ENCODE results near the gene SLC25A21. TPM values are rescaled to one million over a fixed set of nuclear protein-coding genes. Genes with fewer than 3 reads are reported as not detected.

Gene SLC25A21
- total and polyA plus RNA-seq, 9 donors: 0.85 to 3.3 (median 1.1) TPM

- Histone ChIP-seq H3K27me3 (ENCODE audit: control insufficient read depth, insufficient read depth, low read length) (peaks cover 86% of the 10 kb centered on the region), H3K36me3 (ENCODE audit: control insufficient read depth, insufficient read depth, low read length) (no peaks in the 10 kb centered on the region), H3K4me1 (ENCODE audit: control insufficient read depth, insufficient read depth, low read length) (peaks cover 34% of the 10 kb centered on the region), H3K4me3 (ENCODE audit: low read length) (peak overlapping the region; percentile 46), H3K9me3 (replicated peaks; ENCODE audit: control insufficient read depth, low read depth, low read length) (no peaks in the 10 kb centered on the region), H3K27ac (ENCODE audit: low read length) (no peak overlapping the region)
- DNase-seq: peak; percentile 70
- under 1% methylated on average over 37 of the region's 39 CpGs for WGBS (ENCODE audit: insufficient coverage)
These were observed 508.7 kb downstream of the SLC25A21 start for GRCh38 chr14:36663404-36664321.

- Histone ChIP-seq H3K36me3 (ENCODE audit: control insufficient read depth, insufficient read depth, low read length) (no peaks in the 10 kb centered on the region), H3K4me1 (ENCODE audit: control insufficient read depth, insufficient read depth, low read length) (peaks cover 42% of the 10 kb centered on the region), H3K9me3 (replicated peaks; ENCODE audit: control insufficient read depth, low read depth, low read length) (no peaks in the 10 kb centered on the region), H3K27me3 (ENCODE audit: control insufficient read depth, insufficient read depth, low read length) (peaks cover 89% of the 10 kb centered on the region), H3K27ac (ENCODE audit: low read length) (no peak overlapping the region), H3K4me3 (ENCODE audit: low read length) (peak overlapping the region; percentile 46)
- no peak for DNase-seq
- 2% methylated on average over 63 of the region's 71 CpGs for WGBS (ENCODE audit: insufficient coverage)
These were observed 509.6 kb downstream of the SLC25A21 start for GRCh38 chr14:36662543-36663403.

GRCh38 chr14:36662258-36662542 lies 510.2 kb downstream of the SLC25A21 start:
- Histone ChIP-seq H3K36me3 (ENCODE audit: control insufficient read depth, insufficient read depth, low read length) (no peaks in the 10 kb centered on the region), H3K27me3 (ENCODE audit: control insufficient read depth, insufficient read depth, low read length) (peaks cover 93% of the 10 kb centered on the region), H3K9me3 (replicated peaks; ENCODE audit: control insufficient read depth, low read depth, low read length) (no peaks in the 10 kb centered on the region), H3K27ac (ENCODE audit: low read length) (no peak overlapping the region), H3K4me3 (ENCODE audit: low read length) (peak overlapping the region; percentile 46), H3K4me1 (ENCODE audit: control insufficient read depth, insufficient read depth, low read length) (peaks cover 46% of the 10 kb centered on the region)
- DNase-seq: no peak
- 0% methylated on average over 1 of the region's 11 CpGs for WGBS (ENCODE audit: insufficient coverage)

- Histone ChIP-seq H3K27me3 (ENCODE audit: control insufficient read depth, insufficient read depth, low read length) (peaks cover 93% of the 10 kb centered on the region), H3K4me1 (ENCODE audit: control insufficient read depth, insufficient read depth, low read length) (peaks cover 47% of the 10 kb centered on the region), H3K4me3 (ENCODE audit: low read length) (peak within 1 kb of the TSS; percentile 46), H3K27ac (ENCODE audit: low read length) (no peak within 1 kb of the TSS), H3K9me3 (replicated peaks; ENCODE audit: control insufficient read depth, low read depth, low read length) (no peaks in the 10 kb centered on the region), H3K36me3 (ENCODE audit: control insufficient read depth, insufficient read depth, low read length) (no peaks in the 10 kb centered on the region)
- peak; percentile 92 for DNase-seq
- WGBS (ENCODE audit: insufficient coverage): under 1% methylated on average over 26 of the region's 44 CpGs
These were observed 510.7 kb downstream of the SLC25A21 start, which contains the start of gene PAX9 for GRCh38 chr14:36661506-36662257. Gene PAX9 (plus strand): TSS chr14:36661860. CDS start chr14:36662090, 230 bp downstream.

GRCh38 chr14:36660736-36661505 lies 511.5 kb downstream of the SLC25A21 start:
- H3K4me1 ChIP-seq (ENCODE audit: control insufficient read depth, insufficient read depth, low read length): peaks cover 53% of the 10 kb centered on the region
- 6% methylated on average over 29 of the region's 35 CpGs for WGBS (ENCODE audit: insufficient coverage)

GRCh38 chr14:36659822-36660735 lies 512.3 kb downstream of the SLC25A21 start:
- 14% methylated on average over 12 of the region's 19 CpGs for WGBS (ENCODE audit: insufficient coverage)

More at GRCh38 chr14:36660736-36661505, 511.5 kb downstream of the SLC25A21 start:
- H3K4me3 ChIP-seq (ENCODE audit: low read length): no peak overlapping the region
- H3K36me3 ChIP-seq (ENCODE audit: control insufficient read depth, insufficient read depth, low read length): no peaks in the 10 kb centered on the region
- H3K27ac ChIP-seq (ENCODE audit: low read length): no peak overlapping the region
- H3K9me3 ChIP-seq (replicated peaks; ENCODE audit: control insufficient read depth, low read depth, low read length): no peaks in the 10 kb centered on the region
- H3K27me3 ChIP-seq (ENCODE audit: control insufficient read depth, insufficient read depth, low read length): peaks cover 93% of the 10 kb centered on the region
- DNase-seq: no peak

GRCh38 chr14:36659010-36659821 lies 513.2 kb downstream of the SLC25A21 start:
- H3K36me3 ChIP-seq (ENCODE audit: control insufficient read depth, insufficient read depth, low read length): no peaks in the 10 kb centered on the region
- H3K27me3 ChIP-seq (ENCODE audit: control insufficient read depth, insufficient read depth, low read length): peaks cover 100% of the 10 kb centered on the region
- 12% methylated on average over 34 of the region's 35 CpGs for WGBS (ENCODE audit: insufficient coverage)
- no peaks in the 10 kb centered on the region for H3K9me3 ChIP-seq (replicated peaks; ENCODE audit: control insufficient read depth, low read depth, low read length)
- no peak overlapping the region for H3K4me3 ChIP-seq (ENCODE audit: low read length)
- DNase-seq: no peak
- H3K4me1 ChIP-seq (ENCODE audit: control insufficient read depth, insufficient read depth, low read length): peaks cover 62% of the 10 kb centered on the region
- no peak overlapping the region for H3K27ac ChIP-seq (ENCODE audit: low read length)

More at GRCh38 chr14:36659822-36660735, 512.3 kb downstream of the SLC25A21 start:
- no peak for DNase-seq
- peaks cover 58% of the 10 kb centered on the region for H3K4me1 ChIP-seq (ENCODE audit: control insufficient read depth, insufficient read depth, low read length)
- peaks cover 99% of the 10 kb centered on the region for H3K27me3 ChIP-seq (ENCODE audit: control insufficient read depth, insufficient read depth, low read length)
- no peaks in the 10 kb centered on the region for H3K36me3 ChIP-seq (ENCODE audit: control insufficient read depth, insufficient read depth, low read length)
- no peaks in the 10 kb centered on the region for H3K9me3 ChIP-seq (replicated peaks; ENCODE audit: control insufficient read depth, low read depth, low read length)
- H3K27ac ChIP-seq (ENCODE audit: low read length): no peak overlapping the region
- H3K4me3 ChIP-seq (ENCODE audit: low read length): no peak overlapping the region

Measured in muscle of leg (tissue), 11 donors.